Nasal cavity respiratory epithelium epithelial cell of viscerocranial mucosa (primary cell): ENCODE data around the gene PPP4R3C. TPM values are rescaled to one million over a fixed set of nuclear protein-coding genes. Genes with fewer than 3 reads are reported as not detected.

Source experiments
- total RNA-seq: library from RNA; depleted of rRNA; stranded (reverse); fragments of >200 nt; gene quantifications from 2 replicates; pipeline ENCODE4 v1.2.3, GENCODE V29; 2014

The PPP4R3C gene
- total RNA-seq = not detected in 2 replicates

DNA sequence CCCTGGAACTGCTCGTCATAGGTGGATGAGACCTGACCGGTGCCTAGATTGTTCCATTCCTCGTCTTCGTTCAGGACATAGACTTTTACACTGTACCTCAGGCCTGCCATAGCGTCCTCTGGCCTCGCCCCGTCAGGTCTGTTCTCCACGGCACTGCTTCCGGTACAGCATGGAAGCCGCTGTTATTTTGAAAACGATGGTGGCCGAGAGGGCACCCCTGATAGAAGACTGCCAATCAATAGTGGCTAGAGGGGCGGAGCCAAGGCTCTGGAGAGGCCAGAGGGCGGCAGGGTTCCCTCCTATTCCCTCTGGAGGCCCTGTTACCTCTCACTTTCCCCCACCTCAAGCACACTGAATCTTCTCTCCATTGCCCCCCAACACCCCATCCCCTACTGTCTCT is at the start of gene PPP4R3C:
Gene PPP4R3C, minus strand, starts transcription at position 155 of the 400 bp plus-strand sequence. Its CDS starts 45 bp downstream, at position 110.

Other genes with a start within 250 kb of the PPP4R3C start
- gene DCAF8L2, start 127.0 kb upstream of the PPP4R3C start, total RNA-seq = not detected in 2 replicates